Right lobe of liver (tissue), 4 donors: Measurements from ENCODE around the gene RNF121.

Experiments used
- CTCF ChIP-seq, 4 donors: fragments of 200-600 bp in 3 of 4; fragments of 450-650 bp in 1 of 4; IDR thresholded peaks; one replicate each; pipeline versions ENCODE4 v1.5.1 to v1.8.0; 2016 to 2022; ENCODE audit warnings: antibody characterized with exemption in 4 of 4, mild to moderate bottlenecking in 2 of 4
- POLR2A ChIP-seq: fragments of 450-650 bp; IDR thresholded peaks from one replicate; pipeline ENCODE4 v1.6.1; 2017; ENCODE audit warnings: antibody characterized with exemption, mild to moderate bottlenecking
- donor health status: DM: no; HTN: no; CAD: no.
- donor health status: DM: no; HTN: no; CAD: no.
- donor health status: DM: no; HTN: yes; CAD: no.

GRCh38 chr11:71913756-71914526, 14.9 kb upstream of the RNF121 start:
- TF ChIP-seq CTCF (IDR thresholded peaks at IDR 0.05) (no peak), POLR2A (no peak)
